ENCODE data around the gene PLK1. TPM values are rescaled to one million over a fixed set of nuclear protein-coding genes. Genes with fewer than 3 reads are reported as not detected.

PLK1 gene
- polyA plus RNA-seq, 1 donor from 2014 or later, result 0.21 TPM

- no peak overlapping the region for H3K27ac ChIP-seq (ENCODE audit: low read length)
- H3K9me2 ChIP-seq (ENCODE audit: insufficient read depth, low read length), result no peaks in the 10 kb centered on the region
- no peak overlapping the region for H3K9ac ChIP-seq (ENCODE audit: low read length)
- H2AFZ ChIP-seq (ENCODE audit: low read depth, low read length), result no peak overlapping the region
- H3K4me2 ChIP-seq (ENCODE audit: low read length), result no peak overlapping the region
- H3F3A ChIP-seq (ENCODE audit: insufficient read depth, low read length, poor library complexity, severe bottlenecking), result no peaks in the 10 kb centered on the region
- H3K79me2 ChIP-seq (replicated peaks; ENCODE audit: insufficient read depth, low read length), result no peaks in the 10 kb centered on the region
- peaks cover 8% of the 10 kb centered on the region for H3K36me3 ChIP-seq (ENCODE audit: insufficient read depth, low read length)
- no peaks in the 10 kb centered on the region for H3K9me3 ChIP-seq (ENCODE audit: low read length)
- TF ChIP-seq CTCF (IDR thresholded peaks at IDR 0.05; ENCODE audit: poor library complexity, severe bottlenecking), result no peak
- H3K27me3 ChIP-seq (ENCODE audit: insufficient read depth, low read depth, low read length), result no peaks in the 10 kb centered on the region
- no peaks in the 10 kb centered on the region for H4K20me1 ChIP-seq (ENCODE audit: insufficient read depth)
- no peak overlapping the region for H3K4me3 ChIP-seq (ENCODE audit: low read length)
Measured at GRCh38 chr16:23694265-23694643, 15.6 kb downstream of the PLK1 start.

GRCh38 chr16:23694644-23695373, 16.1 kb downstream of the PLK1 start:
- H3K9me2 ChIP-seq (ENCODE audit: insufficient read depth, low read length), result no peaks in the 10 kb centered on the region
- no peaks in the 10 kb centered on the region for H3K79me2 ChIP-seq (replicated peaks; ENCODE audit: insufficient read depth, low read length)
- H3K27ac ChIP-seq (ENCODE audit: low read length), result no peak overlapping the region
- no peaks in the 10 kb centered on the region for H3F3A ChIP-seq (ENCODE audit: insufficient read depth, low read length, poor library complexity, severe bottlenecking)
- no peaks in the 10 kb centered on the region for H3K27me3 ChIP-seq (ENCODE audit: insufficient read depth, low read depth, low read length)
- no peaks in the 10 kb centered on the region for H4K20me1 ChIP-seq (ENCODE audit: insufficient read depth)
- no peak overlapping the region for H3K9ac ChIP-seq (ENCODE audit: low read length)
- H3K36me3 ChIP-seq (ENCODE audit: insufficient read depth, low read length), result peaks cover 3% of the 10 kb centered on the region
- H3K4me2 ChIP-seq (ENCODE audit: low read length), result no peak overlapping the region
- H2AFZ ChIP-seq (ENCODE audit: low read depth, low read length), result no peak overlapping the region
- no peaks in the 10 kb centered on the region for H3K9me3 ChIP-seq (ENCODE audit: low read length)
- no peak for TF ChIP-seq MXI1 (conservative IDR thresholded peaks at IDR 0.05; ENCODE audit: poor library complexity, severe bottlenecking)
- H3K4me3 ChIP-seq (ENCODE audit: low read length), result no peak overlapping the region

GRCh38 chr16:23695756-23696155, 17.1 kb downstream of the PLK1 start:
- Histone ChIP-seq H3F3A (ENCODE audit: insufficient read depth, low read length, poor library complexity, severe bottlenecking) (no peaks in the 10 kb centered on the region), H3K79me2 (replicated peaks; ENCODE audit: insufficient read depth, low read length) (no peaks in the 10 kb centered on the region), H3K27ac (ENCODE audit: low read length) (no peak overlapping the region), H3K9me3 (ENCODE audit: low read length) (no peaks in the 10 kb centered on the region), H3K9ac (ENCODE audit: low read length) (no peak overlapping the region), H4K20me1 (ENCODE audit: insufficient read depth) (no peaks in the 10 kb centered on the region), H3K27me3 (ENCODE audit: insufficient read depth, low read depth, low read length) (no peaks in the 10 kb centered on the region), H2AFZ (ENCODE audit: low read depth, low read length) (no peak overlapping the region), H3K9me2 (ENCODE audit: insufficient read depth, low read length) (no peaks in the 10 kb centered on the region), H3K36me3 (ENCODE audit: insufficient read depth, low read length) (no peaks in the 10 kb centered on the region), H3K4me3 (ENCODE audit: low read length) (no peak overlapping the region), H3K4me2 (ENCODE audit: low read length) (no peak overlapping the region)
- TF ChIP-seq RAD21 (conservative IDR thresholded peaks at IDR 0.05), result no peak
- TF ChIP-seq TAF1 (IDR thresholded peaks at IDR 0.05; ENCODE audit: low read depth), result no peak
- no peak for TF ChIP-seq MXI1 (conservative IDR thresholded peaks at IDR 0.05; ENCODE audit: poor library complexity, severe bottlenecking)
- TF ChIP-seq EZH2 (IDR thresholded peaks at IDR 0.05; ENCODE audit: borderline replicate concordance, insufficient read depth, low read length, poor library complexity, severe bottlenecking), result no peak
- no peak for TF ChIP-seq CTCF (IDR thresholded peaks at IDR 0.05; ENCODE audit: poor library complexity, severe bottlenecking)
- no peak for TF ChIP-seq SMC3 (conservative IDR thresholded peaks at IDR 0.05; ENCODE audit: poor library complexity)
- TF ChIP-seq POLR2AphosphoS5 (IDR thresholded peaks at IDR 0.05), result no peak
- TF ChIP-seq EP300 (conservative IDR thresholded peaks at IDR 0.05; ENCODE audit: poor library complexity, severe bottlenecking), result no peak

All from neural cell (in vitro differentiated cells).